B cell (primary cell): ENCODE results near the gene GADL1.

Experiments
- CTCF ChIP-seq: fragments of 200-600 bp; IDR thresholded peaks from one replicate; pipeline ENCODE4 v1.8.0; 2022; ENCODE audit warnings: antibody characterized with exemption, mild to moderate bottlenecking
- EZH2 ChIP-seq: IDR thresholded peaks from 2 replicates; pipeline ENCODE4 v1.6.1; 2012; ENCODE audit warnings: borderline replicate concordance, low read depth, mild to moderate bottlenecking, moderate library complexity, low read length; ENCODE audit not compliant: insufficient read depth, poor library complexity, severe bottlenecking

GRCh38 chr3:30728143-30728542 is 166.3 kb downstream of the GADL1 start:
- TF ChIP-seq CTCF (no peak), EZH2 (no peak)
